Neural cell (in vitro differentiated cells): Measurements from ENCODE around the gene TEKT5. TPM values are rescaled to one million over a fixed set of nuclear protein-coding genes. Genes with fewer than 3 reads are reported as not detected.

ENCODE experiments used
- H2AFZ ChIP-seq: fragments of 200-600, 300-800 bp; sonication (generic), shearing (Covaris generic); 2 replicates; pipeline ENCODE4 v1.6.0; 2014; ENCODE audit warnings: low read depth, mild to moderate bottlenecking, antibody characterized with exemption, low read length, moderate library complexity
- H3F3A ChIP-seq: fragments of 200-600 bp; shearing (Covaris generic); 2 replicates; pipeline ENCODE4 v1.6.1; 2016; ENCODE audit warnings: mild to moderate bottlenecking, moderate library complexity, mixed read lengths, antibody characterized with exemption, low read length; ENCODE audit not compliant: insufficient read depth, poor library complexity, severe bottlenecking
- H3K27ac ChIP-seq: fragments of 200-600, 300-800 bp; sonication (generic), shearing (Covaris generic); 2 replicates; pipeline ENCODE4 v1.5.1; 2014; ENCODE audit warnings: mild to moderate bottlenecking, low read length, moderate library complexity
- H3K27me3 ChIP-seq: fragments of 300-800, 200-600 bp; sonication (generic), shearing (Covaris generic); 2 replicates; pipeline ENCODE4 v1.6.0; 2014; ENCODE audit warnings: mild to moderate bottlenecking, low read depth, low read length, moderate library complexity; ENCODE audit not compliant: insufficient read depth
- H3K36me3 ChIP-seq: fragments of 300-800, 200-600 bp; sonication (generic), shearing (Covaris generic); 2 replicates; pipeline ENCODE4 v1.5.1; 2014; ENCODE audit warnings: mild to moderate bottlenecking, antibody characterized with exemption, low read length, moderate library complexity; ENCODE audit not compliant: insufficient read depth
- H3K4me2 ChIP-seq: fragments of 300-800, 200-600 bp; sonication (generic), shearing (Covaris generic); 2 replicates; pipeline ENCODE4 v1.6.0; 2014; ENCODE audit warnings: mild to moderate bottlenecking, low read length
- H3K4me3 ChIP-seq: fragments of 300-800, 200-600 bp; sonication (generic), shearing (Covaris generic); 2 replicates; pipeline ENCODE4 v1.5.1; 2014; ENCODE audit warnings: mild to moderate bottlenecking, low read length, moderate library complexity
- H3K79me2 ChIP-seq: fragments of 200-600 bp; shearing (Covaris generic); replicated peaks from 2 replicates; pipeline ENCODE4 v1.6.0; 2014; ENCODE audit warnings: mild to moderate bottlenecking, low read length, moderate library complexity; ENCODE audit not compliant: insufficient read depth
- H3K9ac ChIP-seq: fragments of 300-800, 200-600 bp; sonication (generic), shearing (Covaris generic); 2 replicates; pipeline ENCODE4 v1.6.1; 2016; ENCODE audit warnings: mild to moderate bottlenecking, low read length, mixed read lengths
- H3K9me2 ChIP-seq: fragments of 200-600 bp; shearing (Covaris generic); 2 replicates; pipeline ENCODE4 v1.6.1; 2016; ENCODE audit warnings: mild to moderate bottlenecking, low read length, mixed read lengths; ENCODE audit not compliant: insufficient read depth
- H3K9me3 ChIP-seq: fragments of 200-600, 300-800 bp; sonication (generic), shearing (Covaris generic); 2 replicates; pipeline ENCODE4 v1.6.1; 2016; ENCODE audit warnings: mild to moderate bottlenecking, mixed run types, low read length, moderate library complexity, mixed read lengths
- H4K20me1 ChIP-seq: fragments of 200-600 bp; shearing (Covaris generic); 2 replicates; pipeline ENCODE4 v1.6.1; 2016; ENCODE audit warnings: mild to moderate bottlenecking, mixed run types; ENCODE audit not compliant: insufficient read depth
- CTCF ChIP-seq: fragments of 450-650 bp; IDR thresholded peaks from 2 replicates; pipeline ENCODE4 v1.5.1; 2014; ENCODE audit warnings: antibody characterized with exemption, mild to moderate bottlenecking, moderate library complexity; ENCODE audit not compliant: poor library complexity, severe bottlenecking
- EP300 ChIP-seq: fragments of 450-650 bp; conservative IDR thresholded peaks from 2 replicates; pipeline ENCODE4 v1.6.1; 2014; ENCODE audit warnings: antibody characterized with exemption, mild to moderate bottlenecking, moderate library complexity; ENCODE audit not compliant: poor library complexity, severe bottlenecking
- EZH2 ChIP-seq: fragments of 200-600, 300-800 bp; shearing (Covaris generic), sonication (generic); IDR thresholded peaks from 2 replicates; pipeline ENCODE4 v1.6.1; 2014; ENCODE audit warnings: antibody characterized with exemption, low read length, borderline replicate concordance, mild to moderate bottlenecking; ENCODE audit not compliant: insufficient read depth, poor library complexity, severe bottlenecking
- MXI1 ChIP-seq: fragments of 450-650 bp; conservative IDR thresholded peaks from 2 replicates; pipeline ENCODE4 v1.6.1; 2014; ENCODE audit warnings: antibody characterized with exemption, mild to moderate bottlenecking; ENCODE audit not compliant: poor library complexity, severe bottlenecking
- POLR2AphosphoS5 ChIP-seq: IDR thresholded peaks from 2 replicates; pipeline ENCODE4 v1.6.1; 2012
- RAD21 ChIP-seq: fragments of 450-650 bp; conservative IDR thresholded peaks from 2 replicates; pipeline ENCODE4 v1.6.1; 2014; ENCODE audit warnings: antibody characterized with exemption, mild to moderate bottlenecking, moderate library complexity
- REST ChIP-seq: IDR thresholded peaks from 2 replicates; pipeline ENCODE4 v1.6.1; 2012; ENCODE audit warnings: borderline replicate concordance
- SMC3 ChIP-seq: fragments of 450-650 bp; conservative IDR thresholded peaks from 2 replicates; pipeline ENCODE4 v1.6.1; 2014; ENCODE audit warnings: antibody characterized with exemption, mild to moderate bottlenecking, moderate library complexity; ENCODE audit not compliant: poor library complexity
- TAF1 ChIP-seq: IDR thresholded peaks from 2 replicates; pipeline ENCODE4 v1.6.1; 2012; ENCODE audit warnings: low read depth
- polyA plus RNA-seq: library from polyadenylated mRNA; depleted of rRNA; stranded (reverse); fragments of >200 nt; gene quantifications from 2 replicates; pipeline ENCODE4 v1.2.3, GENCODE V29; 2014

Gene TEKT5
- polyA plus RNA-seq, 1 donor from 2014 or later: not detected

- H3F3A ChIP-seq: no peaks in the 10 kb centered on the region
- no peaks in the 10 kb centered on the region for H3K36me3 ChIP-seq
- H3K27ac ChIP-seq: no peak overlapping the region
- no peak overlapping the region for H3K4me2 ChIP-seq
- H3K79me2 ChIP-seq: no peaks in the 10 kb centered on the region
- no peaks in the 10 kb centered on the region for H3K27me3 ChIP-seq
- TF ChIP-seq MXI1 (no peak), CTCF (no peak), POLR2AphosphoS5 (no peak), REST (no peak), TAF1 (no peak), EP300 (no peak)
- no peak overlapping the region for H3K9ac ChIP-seq
- no peaks in the 10 kb centered on the region for H3K9me3 ChIP-seq
- no peak overlapping the region for H3K4me3 ChIP-seq
- H2AFZ ChIP-seq: no peak overlapping the region
- H4K20me1 ChIP-seq: no peaks in the 10 kb centered on the region
- no peaks in the 10 kb centered on the region for H3K9me2 ChIP-seq
Measured at GRCh38 chr16:10613785-10614485, 80.8 kb downstream of the TEKT5 start.

GRCh38 chr16:10612649-10613179 lies 82.0 kb downstream of the TEKT5 start:
- no peak overlapping the region for H2AFZ ChIP-seq
- no peak overlapping the region for H3K4me3 ChIP-seq
- H3K9me2 ChIP-seq: no peaks in the 10 kb centered on the region
- no peaks in the 10 kb centered on the region for H3K27me3 ChIP-seq
- H4K20me1 ChIP-seq: no peaks in the 10 kb centered on the region
- no peak for TF ChIP-seq CTCF
- TF ChIP-seq TAF1: no peak
- no peak for TF ChIP-seq EP300
- no peak for TF ChIP-seq EZH2
- no peak for TF ChIP-seq RAD21
- TF ChIP-seq REST: no peak
- TF ChIP-seq SMC3: no peak
- TF ChIP-seq MXI1: no peak
- no peak for TF ChIP-seq POLR2AphosphoS5
- H3K9me3 ChIP-seq: no peaks in the 10 kb centered on the region
- H3K9ac ChIP-seq: no peak overlapping the region
- no peaks in the 10 kb centered on the region for H3K79me2 ChIP-seq
- H3K36me3 ChIP-seq: no peaks in the 10 kb centered on the region
- no peak overlapping the region for H3K27ac ChIP-seq
- no peak overlapping the region for H3K4me2 ChIP-seq
- no peaks in the 10 kb centered on the region for H3F3A ChIP-seq
